Hematopoietic multipotent progenitor cell (in vitro differentiated cells): ENCODE results near the gene PPM1N. TPM values are rescaled to one million over a fixed set of nuclear protein-coding genes. Genes with fewer than 3 reads are reported as not detected.

Source experiments
- DNase-seq, 3 donors: peaks; one replicate each; pipeline ENCODE4 v3.0.0-alpha.2; 2011 to 2015; ENCODE audit warnings: low read depth in 2 of 3, low spot score in 2 of 3
- total RNA-seq: library from RNA; depleted of rRNA; stranded (reverse); fragments of >200 nt; gene quantifications from one replicate; pipeline ENCODE4 v1.2.3, GENCODE V29; 2012

The PPM1N gene
- 1.9 TPM for total RNA-seq

GRCh38 chr19:45498411-45499195 lies at the start of gene PPM1N:
TSS of gene PPM1N (plus strand) at chr19:45498443. CDS start at chr19:45498473, 30 bp downstream.
- peak; percentile 52 to 70 (median 64) for DNase-seq

GRCh38 chr19:45448887-45449299 lies 49.4 kb upstream of the PPM1N start:
- DNase-seq: no peak

- no peak for DNase-seq
Observed at GRCh38 chr19:45450012-45450333, 48.3 kb upstream of the PPM1N start.

GRCh38 chr19:45451131-45451849 lies 47.0 kb upstream of the PPM1N start:
- DNase-seq: peak in 2 of 3 donors; percentile 71

- no peak for DNase-seq
Observed at GRCh38 chr19:45451850-45452387, 46.3 kb upstream of the PPM1N start.

GRCh38 chr19:45455707-45456499 lies 42.3 kb upstream of the PPM1N start:
- peak in 2 of 3 donors; percentile 92 to 95 for DNase-seq

- no peak for DNase-seq
Observed at GRCh38 chr19:45456500-45456815, 41.8 kb upstream of the PPM1N start.

- DNase-seq: no peak
Observed at GRCh38 chr19:45457776-45458175, 40.5 kb upstream of the PPM1N start.

GRCh38 chr19:45460807-45461347 lies 37.4 kb upstream of the PPM1N start:
- DNase-seq: no peak

GRCh38 chr19:45462174-45462573 lies 36.1 kb upstream of the PPM1N start:
- no peak for DNase-seq

GRCh38 chr19:45463241-45463640 lies 35.0 kb upstream of the PPM1N start:
- DNase-seq: no peak

- no peak for DNase-seq
Observed at GRCh38 chr19:45464274-45464673, 34.0 kb upstream of the PPM1N start.

GRCh38 chr19:45464852-45465441 lies 33.3 kb upstream of the PPM1N start:
- DNase-seq: peak in 1 of 3 donors; percentile 21

GRCh38 chr19:45467115-45467455 lies 31.2 kb upstream of the PPM1N start:
- DNase-seq: no peak

GRCh38 chr19:45467456-45468158 lies 30.6 kb upstream of the PPM1N start, which contains the start of gene FOSB:
TSS of gene FOSB (plus strand) at chr19:45467996. CDS start at chr19:45468587, 591 bp downstream.
- peak; percentile 95 to 98 (median 98) for DNase-seq

GRCh38 chr19:45468159-45468651 lies 30.0 kb upstream of the PPM1N start:
- DNase-seq: no peak

GRCh38 chr19:45468803-45469131 lies 29.5 kb upstream of the PPM1N start:
- no peak for DNase-seq

- peak in 2 of 3 donors; percentile 84 to 93 for DNase-seq
Observed at GRCh38 chr19:45469132-45469944, 28.9 kb upstream of the PPM1N start.
